HG03175 (cell line): ENCODE data around the gene MDH2.
"Not testable (repeated sequence)": the region's sequence is repeated elsewhere in the genome, so short reads cannot be mapped to it uniquely, and the experiment has no call there.

Source experiments
- ATAC-seq: cut with Tn5 transposase; IDR thresholded peaks from one replicate; pipeline ENCODE4 v1.9.1; 2021; ENCODE audit warnings: mild to moderate bottlenecking, moderate library complexity; ENCODE audit not compliant: unreplicated experiment

Gene MDH2

DNA sequence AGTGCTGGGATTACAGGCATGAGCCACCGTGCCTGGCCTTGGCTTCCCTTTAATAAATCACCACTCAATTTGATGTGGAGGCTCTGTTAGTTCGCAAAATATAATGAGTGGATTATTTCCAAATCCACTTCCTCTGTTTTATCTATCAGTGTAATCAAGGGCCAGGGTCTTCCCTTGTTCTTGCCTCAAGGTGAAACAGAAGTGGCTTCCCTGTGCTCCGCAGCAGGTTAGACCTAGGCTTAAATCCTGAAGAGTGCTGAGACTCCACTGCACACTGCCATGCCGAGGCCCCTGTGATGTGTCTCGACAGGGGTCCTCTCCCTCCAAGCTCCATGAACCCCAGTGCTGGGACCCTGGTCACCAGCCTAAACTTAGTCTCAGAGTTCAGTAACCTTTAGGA lies 59.0 kb downstream of the MDH2 start:
- ATAC-seq = no peak

DNA sequence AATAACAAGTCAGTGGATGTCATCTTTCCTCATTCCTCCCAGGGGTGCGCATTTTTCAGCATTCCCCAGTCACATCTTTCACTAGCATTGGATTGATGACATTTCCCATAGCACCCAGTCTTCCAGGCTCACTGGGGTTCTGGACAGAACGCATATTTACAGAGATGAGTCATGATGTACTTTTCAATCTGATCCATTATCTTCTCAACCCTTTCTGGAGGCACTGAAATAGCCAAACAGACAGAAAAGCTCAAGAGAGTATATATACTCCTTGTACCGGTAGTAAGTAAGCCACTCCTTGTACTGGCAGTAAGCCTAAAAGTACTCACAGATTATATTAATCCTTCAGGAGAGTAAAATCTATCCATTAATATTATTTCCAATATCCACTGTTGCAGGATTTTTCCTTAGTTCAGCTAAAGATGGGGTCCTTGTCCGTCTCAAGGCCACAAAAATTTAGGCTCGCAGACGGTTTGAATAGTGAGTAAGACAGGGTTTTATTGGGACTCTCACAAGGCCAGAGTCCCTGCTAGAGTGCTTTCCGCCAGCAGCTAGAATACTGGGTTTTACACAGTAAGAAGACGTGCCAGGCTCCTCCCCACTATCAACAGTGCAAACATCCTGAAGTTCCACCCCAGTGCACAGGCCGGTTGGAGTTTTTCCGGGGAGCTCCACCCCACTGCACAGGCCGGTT lies 60.8 kb downstream of the MDH2 start:
- no peak for ATAC-seq

GRCh38 chr7:76113042-76113630 lies 65.2 kb downstream of the MDH2 start:
- ATAC-seq = not testable (repeated sequence)

- ATAC-seq = not testable (repeated sequence)
These were observed 66.8 kb downstream of the MDH2 start for GRCh38 chr7:76114742-76115141.
